Measurements from ENCODE around the gene PRKAR1B.

The PRKAR1B gene

GRCh38 chr7:703049-703448 is 24.0 kb downstream of the PRKAR1B start:
- DNase-seq (ENCODE audit: low read depth): no peak
- TF ChIP-seq CTCF (conservative IDR thresholded peaks at IDR 0.05; ENCODE audit: low read depth, low read length): no peak
- H3K4me3 ChIP-seq (ENCODE audit: low read length): no peak overlapping the region

- no peak for TF ChIP-seq CTCF (conservative IDR thresholded peaks at IDR 0.05; ENCODE audit: low read depth, low read length)
- no peak for DNase-seq (ENCODE audit: low read depth)
- H3K4me3 ChIP-seq (ENCODE audit: low read length): no peak overlapping the region
These were observed 25.9 kb downstream of the PRKAR1B start for GRCh38 chr7:701086-701671.

- DNase-seq (ENCODE audit: low read depth): no peak
- TF ChIP-seq CTCF (conservative IDR thresholded peaks at IDR 0.05; ENCODE audit: low read depth, low read length): no peak
- no peak overlapping the region for H3K4me3 ChIP-seq (ENCODE audit: low read length)
These were observed 27.5 kb downstream of the PRKAR1B start for GRCh38 chr7:699476-700170.

GRCh38 chr7:698515-699475 is 28.3 kb downstream of the PRKAR1B start:
- no peak for DNase-seq (ENCODE audit: low read depth)
- H3K4me3 ChIP-seq (ENCODE audit: low read length): no peak overlapping the region
- TF ChIP-seq CTCF (conservative IDR thresholded peaks at IDR 0.05; ENCODE audit: low read depth, low read length): no peak

GRCh38 chr7:696812-697551 is 30.1 kb downstream of the PRKAR1B start:
- H3K4me3 ChIP-seq (ENCODE audit: low read length): no peak overlapping the region
- DNase-seq (ENCODE audit: low read depth): no peak
- no peak for TF ChIP-seq CTCF (conservative IDR thresholded peaks at IDR 0.05; ENCODE audit: low read depth, low read length)

GRCh38 chr7:696426-696811 is 30.7 kb downstream of the PRKAR1B start:
- no peak for DNase-seq (ENCODE audit: low read depth)
- TF ChIP-seq CTCF (conservative IDR thresholded peaks at IDR 0.05; ENCODE audit: low read depth, low read length): no peak
- H3K4me3 ChIP-seq (ENCODE audit: low read length): no peak overlapping the region
